KBM-7 (cell line): Measurements from ENCODE around the gene SPDYE3.
A peak's percentile ranks its signal among the peaks of the same experiment; 100 is the strongest.
"Not testable (repeated sequence)": the region's sequence is repeated elsewhere in the genome, so short reads cannot be mapped to it uniquely, and the experiment has no call there.

Experiments used
- DNase-seq: peaks from one replicate; pipeline ENCODE4 v3.0.0-alpha.2; 2015
- in situ Hi-C: fragments of 300-500 bp; cut with MboI; formaldehyde crosslinking; loops from 2 replicates; pipeline ENCODE4 v1.14.3; 2020; ENCODE audit warnings: low sequenced_read_pairs, low pct_unique_long_range_greater_than_20kb, mixed read lengths

Gene SPDYE3

GRCh38 chr7:100307402-100307801 lies at the start of gene SPDYE3:
Gene SPDYE3 (plus strand): TSS chr7:100307702. CDS start chr7:100307886, 184 bp downstream.
- DNase-seq, in situ Hi-C loops: not testable (repeated sequence)

- in situ Hi-C loops, DNase-seq: not testable (repeated sequence)
Observed at GRCh38 chr7:100259984-100260383, 47.5 kb upstream of the SPDYE3 start.

- DNase-seq, in situ Hi-C loops: not testable (repeated sequence)
Observed at GRCh38 chr7:100262896-100263295, 44.6 kb upstream of the SPDYE3 start.

GRCh38 chr7:100264223-100264622 lies 43.3 kb upstream of the SPDYE3 start:
- in situ Hi-C loops, DNase-seq: not testable (repeated sequence)

- in situ Hi-C loops, DNase-seq: not testable (repeated sequence)
Observed at GRCh38 chr7:100264669-100265165, 42.8 kb upstream of the SPDYE3 start.

- DNase-seq, in situ Hi-C loops: not testable (repeated sequence)
Observed at GRCh38 chr7:100265851-100266250, 41.7 kb upstream of the SPDYE3 start.

- in situ Hi-C loops: no loop called here
- no peak for DNase-seq
Observed at GRCh38 chr7:100266576-100267354, 40.7 kb upstream of the SPDYE3 start.

GRCh38 chr7:100267648-100268047 lies 39.9 kb upstream of the SPDYE3 start:
- DNase-seq: no peak
- in situ Hi-C loops: no loop called here

- in situ Hi-C loops, DNase-seq: not testable (repeated sequence)
Observed at GRCh38 chr7:100268882-100269281, 38.6 kb upstream of the SPDYE3 start.

- in situ Hi-C loops, DNase-seq: not testable (repeated sequence)
Observed at GRCh38 chr7:100269306-100270045, 38.0 kb upstream of the SPDYE3 start.

- in situ Hi-C loops, DNase-seq: not testable (repeated sequence)
Observed at GRCh38 chr7:100270046-100270918, 37.2 kb upstream of the SPDYE3 start.

- in situ Hi-C loops, DNase-seq: not testable (repeated sequence)
Observed at GRCh38 chr7:100270941-100271593, 36.4 kb upstream of the SPDYE3 start.

GRCh38 chr7:100271716-100272537 lies 35.6 kb upstream of the SPDYE3 start:
- peak; percentile 89 for DNase-seq
- in situ Hi-C loops: no loop called here

- in situ Hi-C loops, DNase-seq: not testable (repeated sequence)
Observed at GRCh38 chr7:100272538-100272902, 35.0 kb upstream of the SPDYE3 start.

- no peak for DNase-seq
- in situ Hi-C loops: no loop called here
Observed at GRCh38 chr7:100275120-100275519, 32.4 kb upstream of the SPDYE3 start.

GRCh38 chr7:100276126-100276525 lies 31.4 kb upstream of the SPDYE3 start:
- in situ Hi-C loops, DNase-seq: not testable (repeated sequence)

GRCh38 chr7:100282069-100282608 lies 25.4 kb upstream of the SPDYE3 start:
- in situ Hi-C loops, DNase-seq: not testable (repeated sequence)
